Testis (tissue), 3 donors: ENCODE data around the gene ENTPD6. TPM values are rescaled to one million over a fixed set of nuclear protein-coding genes. Genes with fewer than 3 reads are reported as not detected.
"Not testable (repeated sequence)": the region's sequence is repeated elsewhere in the genome, so short reads cannot be mapped to it uniquely, and the experiment has no call there.

ENCODE experiments used
- DNase-seq: peaks from one replicate; pipeline ENCODE4 v3.0.0-alpha.2; 2019
- H3K27ac ChIP-seq, 2 donors: fragments of 200-600 bp; sonication (generic); one replicate each; pipeline ENCODE4 v1.5.1; 2019
- H3K27me3 ChIP-seq: fragments of 200-600 bp; sonication (generic); one replicate; pipeline ENCODE4 v1.5.1; 2019
- H3K36me3 ChIP-seq: fragments of 200-600 bp; sonication (generic); one replicate; pipeline ENCODE4 v1.5.1; 2017; ENCODE audit warnings: low read depth; ENCODE audit errors: missing control alignments
- H3K4me1 ChIP-seq: fragments of 200-600 bp; sonication (generic); one replicate; pipeline ENCODE4 v1.5.1; 2019
- H3K4me3 ChIP-seq, 2 donors: fragments of 200-600 bp; sonication (generic); one replicate each; pipeline ENCODE4 v1.5.1; 2017 to 2019
- H3K9me3 ChIP-seq: fragments of 200-600 bp; sonication (generic); one replicate; pipeline ENCODE4 v1.5.1; 2017
- POLR2A ChIP-seq: fragments of 450-650 bp; IDR thresholded peaks from one replicate; pipeline ENCODE4 v1.6.1; 2017; ENCODE audit warnings: antibody characterized with exemption, mild to moderate bottlenecking, moderate library complexity
- WGBS, 2 donors: methylation state at CpG; one replicate each; pipeline ENCODE4 v1.1.5; 2018; 5-methylcytosine and 5-hydroxymethylcytosine counted together
- intact Hi-C: fragments of 100-400 bp; cut with DNase I; formaldehyde crosslinking; loops from one replicate; pipeline ENCODE4 v1.15.1; 2023; ENCODE audit warnings: low total_unique reads
- polyA plus RNA-seq: library from polyadenylated mRNA; stranded (reverse); fragments of 350-450 nt; fragmentation: Illumina TruSeq; extraction: RNeasy Lipid Tissue Mini Kit (QIAGEN cat#74804); gene quantifications from one replicate; pipeline ENCODE4 v1.2.3, GENCODE V29; 2014; ENCODE audit warnings: low read depth, low replicate concordance; ENCODE audit not compliant: insufficient read depth
- total RNA-seq, 2 donors: library from RNA; depleted of rRNA; stranded (reverse); fragments of >200 nt; gene quantifications; one replicate each; pipeline ENCODE4 v1.2.3, GENCODE V29; 2016
- TF ChIP-seq, protein P1 (sequence below), 3 experiments: fragments of 450-650 bp in 2 of 3; fragments of 200-600 bp in 1 of 3; sonication (generic) in 1 of 3; IDR thresholded peaks; one replicate each; pipeline ENCODE4 v1.5.1; 2016 to 2019; ENCODE audit warnings: antibody characterized with exemption in 3 of 3, mild to moderate bottlenecking in 2 of 3, moderate library complexity in 1 of 3

The ENTPD6 gene
- total and polyA plus RNA-seq, 3 donors from 2014 or later, result 80.7 to 204 (median 157) TPM

DNA sequence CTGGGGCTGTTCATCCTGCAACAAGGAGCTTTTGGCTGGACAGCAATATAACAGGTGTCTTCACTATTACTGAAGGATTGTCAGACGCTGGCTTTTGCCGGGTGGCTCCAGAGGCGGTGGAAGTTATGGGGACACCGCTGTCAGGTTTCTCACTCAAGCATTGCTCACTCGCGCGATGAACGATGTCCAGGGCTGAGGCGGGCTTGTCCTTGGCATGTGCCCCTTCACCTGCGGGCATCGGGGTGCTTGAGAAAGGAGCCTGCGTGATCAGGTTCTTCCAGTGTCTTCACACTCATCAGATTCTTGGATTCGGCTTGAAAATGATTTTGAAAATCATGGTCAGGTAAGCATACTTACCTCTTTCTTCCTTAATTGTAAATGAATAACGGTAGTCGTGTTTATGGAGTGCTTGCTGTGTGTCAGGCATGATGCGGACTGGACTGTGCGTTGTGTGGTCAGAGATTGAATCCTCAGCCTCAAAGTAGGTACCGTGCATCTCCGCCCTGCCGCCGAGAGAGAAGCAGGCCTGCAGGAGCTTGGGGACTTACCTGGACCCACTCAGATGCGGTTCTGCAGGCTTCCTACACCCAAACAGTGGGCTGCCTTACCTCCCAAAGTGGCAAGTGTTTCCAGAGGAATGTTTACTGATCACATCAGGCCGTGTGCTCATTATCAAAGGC is 34.1 kb downstream of the ENTPD6 start:
- WGBS, 2 donors, result 90 to 91% methylated on average over 23 of the region's 23 CpGs

DNA sequence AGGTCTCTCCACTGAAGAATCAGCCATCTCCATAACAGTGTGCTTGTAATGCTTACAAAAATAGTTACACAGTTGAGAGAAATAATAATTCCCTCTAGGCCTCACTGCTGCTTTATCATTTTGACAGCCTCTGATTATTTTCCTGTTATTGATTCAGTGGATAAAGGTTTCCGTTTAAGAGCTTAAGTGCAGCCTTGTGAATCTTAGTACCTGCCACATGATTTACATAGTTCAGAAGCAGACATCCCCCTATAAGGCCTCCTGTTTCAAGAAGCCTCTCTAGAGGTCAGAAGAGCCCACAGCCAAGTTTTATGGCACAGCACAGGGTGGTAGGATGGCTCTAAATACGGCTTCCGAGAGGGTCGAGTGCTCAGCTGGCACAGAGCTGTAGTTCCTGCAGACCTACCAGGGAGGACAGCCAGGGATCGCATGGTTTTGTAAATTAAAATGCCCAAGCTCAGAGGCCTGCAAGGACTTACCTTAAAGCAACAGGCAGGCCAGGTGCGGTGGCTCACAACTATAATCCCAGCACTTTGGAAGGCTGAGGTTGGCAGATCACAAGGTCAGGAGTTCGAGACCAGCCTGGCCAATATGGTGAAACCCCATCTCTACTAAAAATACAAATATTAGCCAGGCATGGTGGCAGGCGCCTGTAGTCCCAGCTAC is 34.8 kb downstream of the ENTPD6 start:
- Histone ChIP-seq H3K36me3 (no peaks in the 10 kb centered on the region), H3K9me3 (no peaks in the 10 kb centered on the region), H3K4me1 (peaks cover 13% of the 10 kb centered on the region), H3K27ac (no peak overlapping the region), H3K27me3 (no peaks in the 10 kb centered on the region), H3K4me3 (no peak overlapping the region)
- 78 to 79% methylated on average over 8 of the region's 8 CpGs for WGBS, 2 donors
- intact Hi-C loops, result no loop called here
- TF ChIP-seq POLR2A, result no peak
- TF ChIP-seq, protein P1, sequence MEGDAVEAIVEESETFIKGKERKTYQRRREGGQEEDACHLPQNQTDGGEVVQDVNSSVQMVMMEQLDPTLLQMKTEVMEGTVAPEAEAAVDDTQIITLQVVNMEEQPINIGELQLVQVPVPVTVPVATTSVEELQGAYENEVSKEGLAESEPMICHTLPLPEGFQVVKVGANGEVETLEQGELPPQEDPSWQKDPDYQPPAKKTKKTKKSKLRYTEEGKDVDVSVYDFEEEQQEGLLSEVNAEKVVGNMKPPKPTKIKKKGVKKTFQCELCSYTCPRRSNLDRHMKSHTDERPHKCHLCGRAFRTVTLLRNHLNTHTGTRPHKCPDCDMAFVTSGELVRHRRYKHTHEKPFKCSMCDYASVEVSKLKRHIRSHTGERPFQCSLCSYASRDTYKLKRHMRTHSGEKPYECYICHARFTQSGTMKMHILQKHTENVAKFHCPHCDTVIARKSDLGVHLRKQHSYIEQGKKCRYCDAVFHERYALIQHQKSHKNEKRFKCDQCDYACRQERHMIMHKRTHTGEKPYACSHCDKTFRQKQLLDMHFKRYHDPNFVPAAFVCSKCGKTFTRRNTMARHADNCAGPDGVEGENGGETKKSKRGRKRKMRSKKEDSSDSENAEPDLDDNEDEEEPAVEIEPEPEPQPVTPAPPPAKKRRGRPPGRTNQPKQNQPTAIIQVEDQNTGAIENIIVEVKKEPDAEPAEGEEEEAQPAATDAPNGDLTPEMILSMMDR (IDR thresholded peaks at IDR 0.05), result no peak
- DNase-seq, result no peak

More for the DNA sequence above, 34.1 kb downstream of the ENTPD6 start:
- intact Hi-C loops, result no loop called here
- Histone ChIP-seq H3K4me3 (no peak overlapping the region), H3K36me3 (no peaks in the 10 kb centered on the region), H3K4me1 (peaks cover 13% of the 10 kb centered on the region), H3K27ac (no peak overlapping the region), H3K27me3 (no peaks in the 10 kb centered on the region), H3K9me3 (no peaks in the 10 kb centered on the region)
- TF ChIP-seq POLR2A, result no peak
- TF ChIP-seq, protein P1 (IDR thresholded peaks at IDR 0.05), result no peak
- DNase-seq, result no peak

DNA sequence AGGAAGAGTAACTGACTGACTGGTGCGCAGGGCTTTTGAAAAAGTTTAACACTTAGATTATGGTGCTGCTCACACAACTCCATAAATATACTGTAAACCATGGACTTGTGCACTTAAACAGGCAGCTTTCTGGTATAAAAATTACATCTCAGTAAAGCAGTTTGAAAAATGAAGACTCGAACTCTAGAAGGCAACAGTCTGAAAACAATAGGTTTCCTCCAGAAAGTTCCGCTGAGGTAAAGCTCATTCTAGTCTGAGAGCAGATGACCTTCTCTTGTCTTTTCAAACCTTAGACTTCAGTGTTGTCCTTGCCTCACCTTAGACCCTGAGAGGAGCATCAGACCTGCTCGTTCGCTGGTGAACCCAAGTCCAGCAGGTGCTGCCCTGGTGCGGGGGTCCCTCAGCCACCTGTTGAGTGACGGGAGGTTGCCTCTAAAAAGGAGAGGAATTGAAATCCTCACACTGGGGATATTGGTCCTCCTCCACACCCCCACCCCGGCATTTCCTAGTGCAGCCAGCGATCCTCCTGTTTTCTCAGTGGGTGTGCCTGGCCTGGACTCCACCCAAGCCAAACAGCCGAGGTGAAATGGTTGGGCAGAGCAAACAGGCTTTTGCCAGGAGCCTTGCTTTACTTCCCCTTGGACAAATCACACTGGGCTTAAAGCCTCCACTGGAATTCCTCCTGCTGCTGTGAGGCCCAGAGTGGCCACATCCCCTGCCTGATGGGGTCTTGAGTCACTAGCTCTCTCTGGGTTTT is 37.7 kb downstream of the ENTPD6 start:
- peak overlapping the region in 1 of 2 donors; percentile 23 for H3K27ac ChIP-seq
- H3K4me3 ChIP-seq, result no peak overlapping the region
- no peaks in the 10 kb centered on the region for H3K36me3 ChIP-seq
- DNase-seq, result peak; percentile 59
- TF ChIP-seq, protein P1 (IDR thresholded peaks at IDR 0.05), result no peak
- peaks cover 2% of the 10 kb centered on the region for H3K4me1 ChIP-seq
- WGBS, 2 donors, result 59 to 69% methylated on average over 6 to 10 of the region's 10 CpGs
- no peaks in the 10 kb centered on the region for H3K27me3 ChIP-seq
- H3K9me3 ChIP-seq, result no peaks in the 10 kb centered on the region
- intact Hi-C loops, result no loop called here

DNA sequence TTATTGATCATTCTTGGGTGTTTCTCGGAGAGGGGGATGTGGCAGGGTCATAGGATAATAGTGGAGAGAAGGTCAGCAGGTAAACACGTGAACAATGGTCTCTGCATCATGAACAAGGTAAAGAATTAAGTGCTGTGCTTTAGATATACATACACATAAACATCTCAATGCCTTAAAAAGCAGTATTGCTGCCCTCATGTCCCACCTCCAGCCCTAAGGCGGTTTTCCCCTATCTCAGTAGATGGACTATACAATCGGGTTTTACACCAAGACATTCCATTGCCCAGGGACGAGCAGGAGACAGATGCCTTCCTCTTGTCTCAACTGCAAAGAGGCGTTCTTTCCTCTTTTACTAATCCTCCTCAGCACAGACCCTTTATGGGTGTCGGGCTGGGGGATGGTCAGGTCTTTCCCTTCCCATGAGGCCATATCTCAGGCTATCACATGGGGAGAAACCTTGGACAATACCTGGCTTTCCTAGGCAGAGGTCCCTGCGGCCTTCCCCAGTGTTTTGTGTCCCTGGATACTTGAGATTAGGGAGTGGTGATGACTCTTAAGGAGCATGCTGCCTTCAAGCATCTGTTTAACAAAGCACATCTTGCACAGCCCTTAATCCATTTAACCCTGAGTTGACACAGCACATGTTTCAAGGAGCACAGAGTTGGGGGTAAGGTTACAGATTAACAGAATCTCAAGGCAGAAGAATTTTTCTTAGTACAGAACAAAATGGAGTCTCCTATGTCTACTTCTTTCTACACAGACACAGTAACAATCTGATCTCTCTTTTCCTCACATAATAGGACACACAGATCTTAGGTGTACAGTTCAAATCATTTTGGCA is 38.7 kb downstream of the ENTPD6 start:
- DNase-seq, H3K4me3 ChIP-seq, H3K36me3 ChIP-seq, H3K9me3 ChIP-seq, H3K4me1 ChIP-seq, H3K27me3 ChIP-seq, intact Hi-C loops: not testable (repeated sequence)
- WGBS, 2 donors, result 65 to 67% methylated on average over 8 of the region's 8 CpGs
- peak overlapping the region in 1 of 2 donors; percentile 23 for H3K27ac ChIP-seq
